Measurements from ENCODE around the gene MAP7D1.

- TF ChIP-seq POLR2A (IDR thresholded peaks at IDR 0.05), result no peak
- TF ChIP-seq CTCF (IDR thresholded peaks at IDR 0.05 in 4 of 5, conservative IDR thresholded peaks at IDR 0.05 in 1 of 5), result no peak
Observed at GRCh38 chr1:36174713-36175112, 18.8 kb downstream of the MAP7D1 start.
